ENCODE measurements around the gene APBA1. TPM values are rescaled to one million over a fixed set of nuclear protein-coding genes. Genes with fewer than 3 reads are reported as not detected.

The APBA1 gene
- total and polyA plus RNA-seq, 11 donors, result 0.61 to 6.2 (median 2.2) TPM

GRCh38 chr9:69499959-69500358 lies 172.2 kb downstream of the APBA1 start:
- H3K9me3 ChIP-seq, result no peaks in the 10 kb centered on the region
- H3K27me3 ChIP-seq, result no peaks in the 10 kb centered on the region
- no peak for ATAC-seq
- 75 to 87% (median 80%) methylated on average over 4 of the region's 4 CpGs for WGBS, 4 donors
- H3K4me1 ChIP-seq, result no peaks in the 10 kb centered on the region
- no peak for TF ChIP-seq CTCF (IDR thresholded peaks at IDR 0.05)
- no peak for TF ChIP-seq POLR2A (IDR thresholded peaks at IDR 0.05)
- no peak overlapping the region for H3K27ac ChIP-seq
- intact Hi-C loops (cut with DNase I), result no loop called here
- no peak for DNase-seq
- H3K4me3 ChIP-seq, result no peak overlapping the region
- no peaks in the 10 kb centered on the region for H3K36me3 ChIP-seq

DNA sequence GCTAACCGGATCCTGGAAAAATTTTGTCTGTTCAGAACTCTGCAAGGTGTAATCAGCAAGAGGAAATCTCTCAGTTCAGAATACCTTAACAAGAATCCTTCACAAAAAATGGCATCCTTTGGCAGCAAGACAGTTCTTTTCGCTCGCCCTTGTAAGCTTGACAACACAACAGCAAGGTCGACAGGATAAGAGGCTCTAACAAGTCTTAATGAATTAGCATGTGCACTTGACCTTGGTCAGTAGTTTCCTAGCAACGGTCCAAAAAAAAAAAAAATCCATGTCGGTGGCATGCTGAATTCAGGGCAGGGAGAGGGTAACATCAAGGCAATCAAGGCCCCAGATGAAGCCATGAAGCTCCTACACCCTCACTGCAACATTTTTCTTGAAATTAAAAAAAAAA lies 172.8 kb downstream of the APBA1 start:
- ATAC-seq (no peak), DNase-seq (no peak)
- H3K4me3 ChIP-seq, result no peak overlapping the region
- H3K27me3 ChIP-seq, result no peaks in the 10 kb centered on the region
- H3K27ac ChIP-seq, result no peak overlapping the region
- intact Hi-C loops (cut with DNase I), result no loop called here
- 49 to 57% (median 52%) methylated on average over 6 of the region's 6 CpGs for WGBS, 4 donors
- TF ChIP-seq POLR2A (IDR thresholded peaks at IDR 0.05) (no peak), CTCF (IDR thresholded peaks at IDR 0.05) (no peak)
- H3K4me1 ChIP-seq, result no peaks in the 10 kb centered on the region
- no peaks in the 10 kb centered on the region for H3K9me3 ChIP-seq
- H3K36me3 ChIP-seq, result no peaks in the 10 kb centered on the region

GRCh38 chr9:69498470-69498869 lies 173.7 kb downstream of the APBA1 start:
- Histone ChIP-seq H3K36me3 (no peaks in the 10 kb centered on the region), H3K27ac (no peak overlapping the region), H3K4me1 (no peaks in the 10 kb centered on the region), H3K27me3 (no peaks in the 10 kb centered on the region), H3K4me3 (no peak overlapping the region), H3K9me3 (no peaks in the 10 kb centered on the region)
- 86 to 89% (median 86%) methylated on average over 3 of the region's 3 CpGs for WGBS, 4 donors
- no peak for TF ChIP-seq CTCF (IDR thresholded peaks at IDR 0.05)
- TF ChIP-seq POLR2A (IDR thresholded peaks at IDR 0.05), result no peak
- DNase-seq, result no peak
- ATAC-seq, result no peak
- intact Hi-C loops (cut with DNase I), result no loop called here

- WGBS, 4 donors, result 47 to 77% (median 60%) methylated on average over 3 to 4 of the region's 4 CpGs
- Histone ChIP-seq H3K36me3 (no peaks in the 10 kb centered on the region), H3K4me1 (no peaks in the 10 kb centered on the region), H3K27ac (no peak overlapping the region), H3K27me3 (no peaks in the 10 kb centered on the region), H3K9me3 (no peaks in the 10 kb centered on the region), H3K4me3 (no peak overlapping the region)
- DNase-seq (no peak), ATAC-seq (no peak)
- intact Hi-C loops (cut with DNase I), result no loop called here
- TF ChIP-seq POLR2A (IDR thresholded peaks at IDR 0.05), result no peak
- no peak for TF ChIP-seq CTCF (IDR thresholded peaks at IDR 0.05)
Measured at GRCh38 chr9:69497816-69498215, 174.4 kb downstream of the APBA1 start.

Measured in heart left ventricle (tissue), 16 donors.